Stimulated activated CD4-positive, alpha-beta T cell treated with anti-CD3 and anti-CD28 coated beads, TNF-alpha, amount 100 ng/mL, for 4 hours (primary cell): ENCODE data around the gene ANKRD27.
A peak's percentile ranks its signal among the peaks of the same experiment; 100 is the strongest.
"Not testable (repeated sequence)": the region's sequence is repeated elsewhere in the genome, so short reads cannot be mapped to it uniquely, and the experiment has no call there.

Experiments
- DNase-seq, 3 experiments: peaks; one replicate each; pipeline ENCODE4 v3.0.0-alpha.2; 2020; ENCODE audit warnings: low read depth in 3 of 3

The ANKRD27 gene

DNA sequence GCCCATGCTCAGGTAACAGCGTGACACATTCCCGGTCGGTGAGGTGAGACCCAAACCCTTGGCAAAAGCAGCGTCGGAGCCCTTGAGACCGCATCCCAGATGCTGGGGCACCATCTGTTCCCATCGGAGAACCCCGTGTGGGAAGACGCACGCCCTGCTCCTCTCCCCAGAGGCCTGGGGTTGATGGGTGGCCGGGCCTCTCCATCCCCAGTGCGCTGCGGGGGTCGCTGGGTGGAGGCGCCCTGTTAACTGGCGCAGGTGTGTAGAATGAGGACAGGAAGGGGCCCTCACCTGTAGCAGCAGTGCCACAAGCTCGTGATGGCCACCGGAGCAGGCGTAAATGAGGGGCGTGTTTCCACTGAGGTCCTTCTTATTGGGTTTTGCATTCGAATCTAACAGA lies 69.4 kb downstream of the ANKRD27 start:
- no peak for DNase-seq

GRCh38 chr19:32603961-32604360 lies 71.0 kb downstream of the ANKRD27 start:
- DNase-seq, result no peak

- DNase-seq, result peak in 1 of 3 experiments; percentile 14
Observed at GRCh38 chr19:32599736-32600157, 75.2 kb downstream of the ANKRD27 start.

DNA sequence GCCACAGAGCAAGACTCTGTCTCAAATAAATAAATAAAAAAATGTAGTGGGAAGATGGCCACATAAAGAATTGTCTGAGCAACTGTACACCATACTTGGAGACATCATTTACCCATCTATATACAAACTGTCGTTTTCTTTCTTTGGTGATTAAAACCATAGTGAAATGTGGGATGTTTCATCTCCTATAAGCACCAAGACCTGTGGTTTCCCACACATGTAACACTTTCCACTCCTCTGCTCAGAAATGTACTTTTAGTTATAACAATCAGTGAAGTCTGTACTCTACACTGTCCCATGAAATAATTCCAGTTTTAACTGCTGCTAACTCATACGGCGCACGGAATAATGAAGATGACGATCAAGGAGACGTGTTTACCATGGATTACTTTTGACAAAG lies 75.7 kb downstream of the ANKRD27 start:
- DNase-seq, result no peak

- no peak for DNase-seq
Observed at GRCh38 chr19:32598022-32598421, 77.0 kb downstream of the ANKRD27 start.

DNA sequence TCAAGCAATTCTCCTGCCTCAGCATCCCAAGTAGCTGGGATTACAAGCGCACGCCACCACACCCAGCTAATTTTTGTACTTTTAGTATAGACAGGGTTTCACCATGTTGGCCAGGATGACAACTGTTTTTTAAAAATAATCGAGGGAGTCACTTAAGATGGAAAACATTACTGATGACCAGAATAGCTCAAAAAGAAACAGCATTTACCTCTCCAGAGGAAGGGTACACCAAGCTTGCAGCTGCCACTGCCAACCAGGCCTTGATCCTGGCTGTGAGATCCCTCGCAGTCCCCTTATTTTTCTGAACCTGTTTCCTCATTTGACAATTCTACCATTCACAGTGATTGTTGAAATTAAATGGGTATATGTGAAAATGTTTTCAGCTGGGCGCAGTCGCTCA lies 79.5 kb downstream of the ANKRD27 start:
- no peak for DNase-seq

DNA sequence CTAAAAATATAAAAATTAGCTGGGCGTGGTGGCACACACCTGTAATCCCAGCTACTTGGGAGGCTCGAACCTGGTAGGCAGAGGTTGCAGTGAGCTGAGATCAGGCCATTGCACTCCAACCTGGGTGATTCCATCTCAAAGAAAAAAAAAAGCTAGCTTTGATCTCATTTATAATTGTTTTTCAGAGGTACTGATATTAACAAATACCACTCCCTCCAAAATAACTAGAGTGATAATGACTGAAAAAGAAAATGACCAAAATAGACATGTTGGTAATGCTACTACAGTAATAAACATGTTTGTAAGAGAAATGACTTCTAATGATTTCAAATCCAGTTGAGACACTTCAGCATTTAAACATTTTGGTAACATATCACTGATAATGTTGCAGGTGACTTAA lies 81.0 kb downstream of the ANKRD27 start:
- no peak for DNase-seq

DNA sequence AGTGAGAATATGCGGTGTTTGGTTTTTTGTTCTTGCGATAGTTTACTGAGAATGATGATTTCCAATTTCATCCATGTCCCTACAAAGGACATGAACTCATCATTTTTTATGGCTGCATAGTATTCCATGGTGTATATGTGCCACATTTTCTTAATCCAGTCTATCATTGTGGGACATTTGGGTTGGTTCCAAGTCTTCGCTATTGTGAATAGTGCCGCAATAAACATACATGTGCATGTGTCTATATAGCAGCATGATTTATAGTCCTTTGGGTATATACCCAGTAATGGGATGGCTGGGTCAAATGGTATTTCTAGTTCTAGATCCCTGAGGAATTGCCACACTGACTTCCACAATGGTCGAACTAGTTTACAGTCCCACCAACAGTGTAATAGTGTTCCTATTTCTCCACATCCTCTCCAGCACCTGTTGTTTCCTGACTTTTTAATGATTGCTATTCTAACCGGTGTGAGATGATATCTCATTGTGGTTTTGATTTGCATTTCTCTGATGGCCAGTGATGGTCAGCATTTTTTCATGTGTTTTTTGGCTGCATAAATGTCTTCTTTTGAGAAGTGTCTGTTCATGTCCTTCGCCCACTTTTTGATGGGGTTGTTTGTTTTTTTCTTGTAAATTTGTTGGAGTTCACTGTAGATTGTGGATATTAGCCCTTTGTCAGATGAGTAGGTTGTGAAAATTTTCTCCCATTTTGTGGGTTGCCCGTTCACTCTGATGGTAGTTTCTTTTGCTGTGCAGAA lies 87.1 kb downstream of the ANKRD27 start:
- DNase-seq, result not testable (repeated sequence)

GRCh38 chr19:32581705-32582179 lies 93.2 kb downstream of the ANKRD27 start:
- DNase-seq, result no peak

- DNase-seq, result peak; percentile 94 to 98 (median 96)
Observed at GRCh38 chr19:32580901-32581704, 93.9 kb downstream of the ANKRD27 start, which contains the start of gene PDCD5. Gene PDCD5, plus strand, starts transcription at chr19:32581190. Its CDS starts 72 bp downstream, at chr19:32581262.

- DNase-seq, result no peak
Observed at GRCh38 chr19:32580353-32580900, 94.6 kb downstream of the ANKRD27 start.

- DNase-seq, result no peak
Observed at GRCh38 chr19:32576790-32577189, 98.2 kb downstream of the ANKRD27 start.

DNA sequence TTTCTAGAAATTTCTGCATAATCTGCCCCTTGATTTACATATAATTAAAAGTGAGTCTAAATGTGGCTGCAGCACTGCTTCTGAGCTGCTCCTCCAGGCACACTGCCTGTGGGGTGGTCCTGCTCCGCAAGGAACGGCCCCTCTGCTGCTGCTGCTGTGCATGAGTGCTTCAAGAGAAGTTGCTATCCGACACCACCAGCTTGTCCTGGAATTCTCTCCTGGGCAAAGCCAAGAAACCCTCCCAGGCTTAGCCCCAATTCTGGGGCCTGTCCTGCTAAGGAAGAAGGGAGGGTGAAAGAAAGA lies 101.5 kb downstream of the ANKRD27 start:
- DNase-seq, result no peak

GRCh38 chr19:32572700-32573491 lies 102.1 kb downstream of the ANKRD27 start:
- DNase-seq, result not testable (repeated sequence)

DNA sequence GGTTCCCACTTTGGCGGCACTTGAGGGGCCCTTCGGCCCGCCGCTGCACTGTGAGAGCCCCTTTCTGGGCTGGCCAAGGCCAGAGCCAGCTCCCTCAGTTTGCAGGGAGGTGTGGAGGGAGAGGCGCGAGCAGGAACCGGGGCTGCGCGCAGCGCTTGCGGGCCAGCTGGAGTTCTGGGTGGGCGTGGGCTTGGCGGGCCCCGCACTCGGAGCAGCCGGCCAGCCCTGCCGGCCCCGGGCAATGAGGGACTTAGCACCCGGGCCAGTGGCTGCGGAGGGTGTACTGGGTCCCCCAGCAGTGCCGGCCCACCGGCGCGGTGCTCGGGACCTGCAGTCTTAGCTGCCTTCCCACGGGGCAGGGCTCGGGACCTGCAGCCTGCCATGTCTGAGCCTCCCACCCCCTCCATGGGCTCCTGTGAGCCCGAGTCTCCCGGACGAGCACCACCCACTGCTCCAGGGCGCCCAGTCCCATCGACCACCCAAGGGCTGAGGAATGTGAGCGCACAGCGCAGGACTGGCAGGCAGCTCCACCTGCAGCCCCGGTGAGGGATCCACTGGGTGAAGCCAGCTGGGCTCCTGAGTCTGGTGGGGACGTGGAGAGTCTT lies 103.4 kb downstream of the ANKRD27 start:
- not testable (repeated sequence) for DNase-seq

GRCh38 chr19:32570081-32570785 lies 104.7 kb downstream of the ANKRD27 start:
- peak in 1 of 3 experiments; percentile 22 for DNase-seq

DNA sequence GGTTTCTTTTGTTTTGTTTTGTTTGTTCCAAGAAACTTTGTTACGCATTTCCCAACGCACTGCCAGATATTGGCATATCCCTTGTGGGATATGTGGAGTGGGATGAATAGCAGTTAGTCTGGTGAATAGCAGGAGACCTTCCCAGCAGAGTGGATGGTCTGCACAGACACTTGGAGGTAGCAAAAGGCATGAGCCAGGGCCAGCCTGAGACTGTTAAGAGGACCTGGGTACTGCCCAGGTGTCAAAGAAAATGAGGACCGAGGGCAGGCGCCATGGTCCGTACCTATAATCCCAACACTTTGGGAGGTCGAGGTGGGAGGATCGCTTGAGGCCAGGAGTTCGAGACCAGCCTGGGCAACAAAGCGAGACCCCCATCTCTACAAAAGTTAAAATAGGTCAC lies 107.5 kb downstream of the ANKRD27 start:
- no peak for DNase-seq

GRCh38 chr19:32566246-32566830 lies 108.6 kb downstream of the ANKRD27 start:
- DNase-seq, result no peak

- DNase-seq, result no peak
Observed at GRCh38 chr19:32563761-32564160, 111.2 kb downstream of the ANKRD27 start.

- no peak for DNase-seq
Observed at GRCh38 chr19:32558607-32559228, 116.3 kb downstream of the ANKRD27 start.
